ENCODE results near the gene ACCS.

ACCS gene

DNA sequence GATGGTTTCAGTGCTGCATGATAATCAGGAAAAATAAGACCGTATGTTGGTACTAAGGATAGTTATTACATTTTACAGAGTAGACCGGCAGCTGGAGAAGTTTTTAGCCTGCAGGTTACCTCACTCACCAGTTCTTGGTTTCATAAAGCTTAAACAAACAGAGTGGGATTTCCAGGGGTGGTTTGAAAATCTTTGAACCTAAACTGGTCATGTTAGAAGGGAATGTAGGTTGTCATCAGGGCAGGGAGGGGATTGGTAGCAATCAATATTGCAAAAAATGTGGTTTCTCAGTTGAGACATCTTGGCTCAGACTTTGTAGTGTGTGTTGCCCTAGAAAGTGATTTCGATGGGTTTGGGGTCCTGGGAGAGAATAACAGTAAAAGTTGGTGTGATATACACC lies 46.9 kb downstream of the ACCS start:
- TF ChIP-seq FOXP2 (optimal IDR thresholded peaks at IDR 0.05; ENCODE audit: borderline replicate concordance, extremely low read depth, extremely low read length, insufficient read depth), result no peak
- no peak for TF ChIP-seq POLR2AphosphoS5 (IDR thresholded peaks at IDR 0.05; ENCODE audit: low read depth, low read length)
- TF ChIP-seq TAF1 (IDR thresholded peaks at IDR 0.05; ENCODE audit: borderline replicate concordance, insufficient read depth, low read length), result no peak

DNA sequence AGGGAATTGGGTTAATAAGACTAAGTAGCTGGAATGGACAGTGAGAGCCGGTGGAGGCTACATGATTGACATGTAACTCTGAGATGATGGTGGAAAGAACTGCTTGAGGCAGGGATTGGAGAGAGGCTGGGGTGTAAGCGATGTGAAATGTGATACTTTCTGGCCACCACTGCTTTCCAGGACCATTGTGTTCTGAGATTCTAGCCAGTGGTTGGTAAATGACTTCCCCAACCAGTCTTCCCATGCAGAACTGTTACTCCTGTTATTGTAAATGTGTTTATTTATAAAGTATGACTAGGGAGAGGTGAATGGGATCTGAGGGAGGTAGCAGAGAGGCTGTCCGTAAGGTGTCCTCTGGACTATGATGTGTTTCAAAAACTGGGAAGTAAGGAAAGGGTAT lies 47.5 kb downstream of the ACCS start:
- TF ChIP-seq, protein P1, sequence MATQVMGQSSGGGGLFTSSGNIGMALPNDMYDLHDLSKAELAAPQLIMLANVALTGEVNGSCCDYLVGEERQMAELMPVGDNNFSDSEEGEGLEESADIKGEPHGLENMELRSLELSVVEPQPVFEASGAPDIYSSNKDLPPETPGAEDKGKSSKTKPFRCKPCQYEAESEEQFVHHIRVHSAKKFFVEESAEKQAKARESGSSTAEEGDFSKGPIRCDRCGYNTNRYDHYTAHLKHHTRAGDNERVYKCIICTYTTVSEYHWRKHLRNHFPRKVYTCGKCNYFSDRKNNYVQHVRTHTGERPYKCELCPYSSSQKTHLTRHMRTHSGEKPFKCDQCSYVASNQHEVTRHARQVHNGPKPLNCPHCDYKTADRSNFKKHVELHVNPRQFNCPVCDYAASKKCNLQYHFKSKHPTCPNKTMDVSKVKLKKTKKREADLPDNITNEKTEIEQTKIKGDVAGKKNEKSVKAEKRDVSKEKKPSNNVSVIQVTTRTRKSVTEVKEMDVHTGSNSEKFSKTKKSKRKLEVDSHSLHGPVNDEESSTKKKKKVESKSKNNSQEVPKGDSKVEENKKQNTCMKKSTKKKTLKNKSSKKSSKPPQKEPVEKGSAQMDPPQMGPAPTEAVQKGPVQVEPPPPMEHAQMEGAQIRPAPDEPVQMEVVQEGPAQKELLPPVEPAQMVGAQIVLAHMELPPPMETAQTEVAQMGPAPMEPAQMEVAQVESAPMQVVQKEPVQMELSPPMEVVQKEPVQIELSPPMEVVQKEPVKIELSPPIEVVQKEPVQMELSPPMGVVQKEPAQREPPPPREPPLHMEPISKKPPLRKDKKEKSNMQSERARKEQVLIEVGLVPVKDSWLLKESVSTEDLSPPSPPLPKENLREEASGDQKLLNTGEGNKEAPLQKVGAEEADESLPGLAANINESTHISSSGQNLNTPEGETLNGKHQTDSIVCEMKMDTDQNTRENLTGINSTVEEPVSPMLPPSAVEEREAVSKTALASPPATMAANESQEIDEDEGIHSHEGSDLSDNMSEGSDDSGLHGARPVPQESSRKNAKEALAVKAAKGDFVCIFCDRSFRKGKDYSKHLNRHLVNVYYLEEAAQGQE (IDR thresholded peaks at IDR 0.05; ENCODE audit: insufficient read depth in 1 of 2, low read depth in 2 of 2, low read length in 2 of 2), result no peak

DNA sequence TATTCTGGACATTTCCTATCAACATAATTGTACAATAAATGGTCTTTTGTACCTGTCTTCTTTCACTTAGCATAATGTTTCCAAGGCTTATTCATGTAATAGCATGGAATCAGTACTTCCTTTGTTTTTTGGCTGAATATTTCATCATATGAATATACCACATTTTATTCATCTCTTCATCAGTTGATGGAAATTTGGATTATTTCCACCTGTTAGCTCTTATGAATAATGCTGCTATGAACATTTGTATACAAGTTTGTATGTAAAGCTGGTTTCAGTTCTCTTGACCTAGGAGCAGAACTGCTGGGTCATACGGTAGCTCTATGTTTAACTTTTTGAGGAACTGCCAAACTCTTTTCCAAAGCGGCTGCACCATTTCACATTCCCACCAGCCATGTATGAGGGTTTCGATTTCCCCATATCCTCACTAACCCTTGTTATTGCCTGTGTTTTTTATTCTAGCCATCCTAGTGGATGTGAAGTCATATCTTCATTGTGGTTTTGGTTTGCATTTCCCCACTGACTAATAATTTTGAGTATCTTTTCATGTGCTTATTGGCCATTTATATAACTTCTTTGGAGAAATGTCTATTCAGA lies 50.3 kb downstream of the ACCS start:
- TF ChIP-seq, protein P1 (IDR thresholded peaks at IDR 0.05; ENCODE audit: insufficient read depth in 1 of 2, low read depth in 2 of 2, low read length in 2 of 2), result no peak
- TF ChIP-seq FOXP2 (optimal IDR thresholded peaks at IDR 0.05; ENCODE audit: borderline replicate concordance, extremely low read depth, extremely low read length, insufficient read depth), result no peak

DNA sequence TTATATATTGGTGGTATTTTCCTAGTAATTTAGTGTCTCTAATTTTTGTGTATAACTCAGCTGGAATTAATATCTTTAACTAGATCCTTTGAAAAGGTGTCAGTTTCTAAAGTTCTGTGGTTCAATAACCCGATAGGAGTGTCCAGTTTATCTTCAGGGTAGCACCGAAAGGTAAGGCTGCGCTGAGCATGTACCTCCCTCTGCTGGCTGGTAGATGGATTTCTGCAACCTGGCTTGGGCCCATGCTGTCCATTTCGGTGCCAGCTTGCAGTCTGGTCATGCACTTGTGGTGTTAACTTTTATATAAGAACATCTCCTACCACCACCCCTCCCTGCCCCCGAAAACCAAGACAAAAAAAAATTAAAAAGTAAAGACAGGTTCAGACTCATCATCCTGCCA lies 54.1 kb downstream of the ACCS start:
- no peak for TF ChIP-seq TAF1 (IDR thresholded peaks at IDR 0.05; ENCODE audit: borderline replicate concordance, insufficient read depth, low read length)

DNA sequence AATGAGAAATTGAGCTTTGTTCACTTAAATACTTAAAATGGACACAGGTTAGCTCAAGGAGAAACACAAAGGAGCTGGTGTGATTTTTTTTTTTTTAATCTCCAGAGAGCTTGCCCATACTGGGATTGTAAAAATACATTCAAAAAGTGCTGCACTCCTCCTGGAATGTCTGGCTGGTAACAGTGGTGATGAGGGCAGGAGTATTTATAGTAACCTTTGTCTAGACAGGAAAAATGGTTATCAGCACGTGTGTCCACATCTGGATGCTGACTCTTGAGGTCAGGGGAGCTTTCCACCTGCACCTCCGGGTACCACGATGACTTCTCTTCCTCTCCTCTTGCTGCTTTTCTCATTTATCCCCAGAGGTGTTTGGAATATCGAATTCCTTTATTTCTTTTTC lies 59.5 kb downstream of the ACCS start:
- TF ChIP-seq, protein P1 (IDR thresholded peaks at IDR 0.05; ENCODE audit: insufficient read depth in 1 of 2, low read depth in 2 of 2, low read length in 2 of 2), result no peak
- TF ChIP-seq FOXP2 (optimal IDR thresholded peaks at IDR 0.05; ENCODE audit: borderline replicate concordance, extremely low read depth, extremely low read length, insufficient read depth) (no peak), TAF1 (IDR thresholded peaks at IDR 0.05; ENCODE audit: borderline replicate concordance, insufficient read depth, low read length) (no peak), POLR2AphosphoS5 (IDR thresholded peaks at IDR 0.05; ENCODE audit: low read depth, low read length) (no peak), SIN3A (IDR thresholded peaks at IDR 0.05; ENCODE audit: borderline replicate concordance, insufficient read depth, low read length) (no peak)

DNA sequence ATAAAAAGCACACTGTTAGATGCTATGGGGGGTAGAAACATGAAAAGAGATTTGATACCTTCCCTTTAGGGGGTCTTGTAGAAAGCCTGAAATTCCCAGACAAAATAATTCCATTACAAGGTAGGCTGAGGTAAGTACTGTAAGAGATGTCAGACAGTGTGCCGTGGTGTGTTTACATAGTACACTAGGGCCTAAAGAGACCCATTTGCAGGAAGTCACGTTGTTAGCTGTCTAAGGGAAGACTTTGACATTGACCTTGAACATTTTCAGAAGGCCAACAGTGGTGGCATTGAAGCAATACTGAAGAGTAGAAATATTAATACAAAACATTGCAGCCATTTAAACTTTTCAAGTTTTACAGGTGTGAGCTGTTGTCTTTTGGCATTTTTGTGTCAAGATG lies 60.2 kb downstream of the ACCS start:
- TF ChIP-seq POLR2AphosphoS5 (IDR thresholded peaks at IDR 0.05; ENCODE audit: low read depth, low read length), result no peak

DNA sequence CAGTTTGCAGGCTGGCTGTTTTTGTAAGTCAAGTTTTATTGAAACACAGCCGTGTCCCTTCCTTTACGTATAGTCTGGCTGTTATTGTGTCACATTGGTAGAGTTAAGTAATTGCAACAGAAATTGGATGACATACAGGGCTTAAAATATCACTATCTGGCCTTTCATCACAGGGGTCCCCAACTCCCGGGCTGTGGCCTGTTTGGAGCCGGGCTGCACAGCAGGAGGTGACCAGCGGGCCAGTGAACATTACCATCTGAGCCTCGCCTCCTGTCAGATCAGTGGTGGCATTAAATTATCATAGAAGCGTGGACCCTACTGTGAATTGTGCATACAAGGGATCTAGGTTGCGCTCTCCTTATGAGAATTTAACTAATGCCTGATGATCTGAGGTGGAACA lies 61.1 kb downstream of the ACCS start:
- no peak for TF ChIP-seq TAF1 (IDR thresholded peaks at IDR 0.05; ENCODE audit: borderline replicate concordance, insufficient read depth, low read length)
- TF ChIP-seq, protein P1 (IDR thresholded peaks at IDR 0.05; ENCODE audit: insufficient read depth in 1 of 2, low read depth in 2 of 2, low read length in 2 of 2), result no peak
- no peak for TF ChIP-seq FOXP2 (optimal IDR thresholded peaks at IDR 0.05; ENCODE audit: borderline replicate concordance, extremely low read depth, extremely low read length, insufficient read depth)
- TF ChIP-seq SIN3A (IDR thresholded peaks at IDR 0.05; ENCODE audit: borderline replicate concordance, insufficient read depth, low read length), result no peak
- no peak for TF ChIP-seq POLR2AphosphoS5 (IDR thresholded peaks at IDR 0.05; ENCODE audit: low read depth, low read length)
